Measurements from ENCODE around the gene SPAG9. TPM values are rescaled to one million over a fixed set of nuclear protein-coding genes. Genes with fewer than 3 reads are reported as not detected.

The SPAG9 gene
- total and polyA plus RNA-seq, 2 donors (not counting 1 experiment from before 2014, with no cell fraction given) = 8.6 to 64.1 TPM

GRCh38 chr17:51065466-51065865 lies 55.2 kb downstream of the SPAG9 start:
- H3K9ac ChIP-seq (ENCODE audit: low read length) = no peak overlapping the region
- TF ChIP-seq, protein P1, sequence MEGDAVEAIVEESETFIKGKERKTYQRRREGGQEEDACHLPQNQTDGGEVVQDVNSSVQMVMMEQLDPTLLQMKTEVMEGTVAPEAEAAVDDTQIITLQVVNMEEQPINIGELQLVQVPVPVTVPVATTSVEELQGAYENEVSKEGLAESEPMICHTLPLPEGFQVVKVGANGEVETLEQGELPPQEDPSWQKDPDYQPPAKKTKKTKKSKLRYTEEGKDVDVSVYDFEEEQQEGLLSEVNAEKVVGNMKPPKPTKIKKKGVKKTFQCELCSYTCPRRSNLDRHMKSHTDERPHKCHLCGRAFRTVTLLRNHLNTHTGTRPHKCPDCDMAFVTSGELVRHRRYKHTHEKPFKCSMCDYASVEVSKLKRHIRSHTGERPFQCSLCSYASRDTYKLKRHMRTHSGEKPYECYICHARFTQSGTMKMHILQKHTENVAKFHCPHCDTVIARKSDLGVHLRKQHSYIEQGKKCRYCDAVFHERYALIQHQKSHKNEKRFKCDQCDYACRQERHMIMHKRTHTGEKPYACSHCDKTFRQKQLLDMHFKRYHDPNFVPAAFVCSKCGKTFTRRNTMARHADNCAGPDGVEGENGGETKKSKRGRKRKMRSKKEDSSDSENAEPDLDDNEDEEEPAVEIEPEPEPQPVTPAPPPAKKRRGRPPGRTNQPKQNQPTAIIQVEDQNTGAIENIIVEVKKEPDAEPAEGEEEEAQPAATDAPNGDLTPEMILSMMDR (IDR thresholded peaks at IDR 0.05) = no peak
- TF ChIP-seq EZH2 (IDR thresholded peaks at IDR 0.05; ENCODE audit: borderline replicate concordance, insufficient read depth, low read depth, low read length, poor library complexity, severe bottlenecking) = no peak
- no peaks in the 10 kb centered on the region for H3K27me3 ChIP-seq (replicated peaks in 1 of 4; ENCODE audit: control extremely low read depth in 1 of 4, control insufficient read depth in 3 of 4, insufficient read depth in 4 of 4, low read length in 3 of 4)
- no peaks in the 10 kb centered on the region for H3K9me3 ChIP-seq (ENCODE audit: control extremely low read depth in 1 of 3, control insufficient read depth in 2 of 3, insufficient read depth in 1 of 3, low read length in 2 of 3)
- intact Hi-C loops (cut with micrococcal nuclease) = no loop called here
- Mint-ChIP-seq H3K4me3 (no peak overlapping the region), H3K4me1 (peaks cover 15% of the 10 kb centered on the region), H3K27ac (peak overlapping the region; percentile 46), H3K27me3 (no peaks in the 10 kb centered on the region), H3K9me3 (ENCODE audit: insufficient read depth) (no peaks in the 10 kb centered on the region)
- peaks cover 0 to 4% of the 10 kb centered on the region in 2 experiments for H3K36me3 ChIP-seq (replicated peaks in 1 of 2; ENCODE audit: control extremely low read depth in 1 of 2, control insufficient read depth in 1 of 2, extremely low read depth in 1 of 2, insufficient read depth in 2 of 2, low read length in 1 of 2)
- ChIA-PET CTCF (interaction anchor here (0.8 to 1.3 kb wide), 2 partner anchors 9 to 63 kb away, joined by 3 to 5 read pairs; no protein-coding TSS in a partner anchor), POLR2A (no interaction called here)
- no peak overlapping the region for H2AFZ ChIP-seq (ENCODE audit: insufficient read depth, low read depth, low read length, poor library complexity, severe bottlenecking)
- 100% methylated on average over 1 of the region's 1 CpG for WGBS (ENCODE audit: insufficient coverage)
- peaks cover 52% of the 10 kb centered on the region for H3K79me2 ChIP-seq (ENCODE audit: control insufficient read depth, insufficient read depth, low read length)
- H3K4me3 ChIP-seq (ENCODE audit: control extremely low read depth in 1 of 5, extremely low read depth in 1 of 5, insufficient read depth in 1 of 5, low read depth in 2 of 5, low read length in 4 of 5) = no peak overlapping the region
- no peak overlapping the region for H3K27ac ChIP-seq (ENCODE audit: low read length in 2 of 2)
- H3K4me1 ChIP-seq (ENCODE audit: control insufficient read depth in 2 of 2, insufficient read depth in 2 of 2, low read length in 2 of 2) = peaks cover 5% of the 10 kb centered on the region in 2 donors
- H4K20me1 ChIP-seq (ENCODE audit: control insufficient read depth, insufficient read depth, low read length, poor library complexity, severe bottlenecking) = peaks cover 9% of the 10 kb centered on the region
- H3K4me2 ChIP-seq (replicated peaks; ENCODE audit: low read depth, low read length, poor library complexity, severe bottlenecking) = no peak overlapping the region
- ATAC-seq (ENCODE audit: low read depth) (no peak), DNase-seq (no peak)

- peaks cover 12% of the 10 kb centered on the region for H3K4me1 Mint-ChIP-seq
- no CpG with 5 or more reads among the region's 1 CpG for WGBS (ENCODE audit: insufficient coverage)
- H3K27me3 ChIP-seq (replicated peaks in 1 of 4; ENCODE audit: control extremely low read depth in 1 of 4, control insufficient read depth in 3 of 4, insufficient read depth in 4 of 4, low read length in 3 of 4) = no peaks in the 10 kb centered on the region
- H3K27ac Mint-ChIP-seq = no peak overlapping the region
- peaks cover 43% of the 10 kb centered on the region for H3K79me2 ChIP-seq (ENCODE audit: control insufficient read depth, insufficient read depth, low read length)
- peaks cover 12% of the 10 kb centered on the region for H4K20me1 ChIP-seq (ENCODE audit: control insufficient read depth, insufficient read depth, low read length, poor library complexity, severe bottlenecking)
- DNase-seq (no peak), ATAC-seq (ENCODE audit: low read depth) (no peak)
- no peak overlapping the region for H3K9ac ChIP-seq (ENCODE audit: low read length)
- H3K27ac ChIP-seq (ENCODE audit: low read length in 2 of 2) = no peak overlapping the region
- no peak overlapping the region for H3K4me3 ChIP-seq (ENCODE audit: control extremely low read depth in 1 of 5, extremely low read depth in 1 of 5, insufficient read depth in 1 of 5, low read depth in 2 of 5, low read length in 4 of 5)
- no peaks in the 10 kb centered on the region for H3K9me3 ChIP-seq (ENCODE audit: control extremely low read depth in 1 of 3, control insufficient read depth in 2 of 3, insufficient read depth in 1 of 3, low read length in 2 of 3)
- POLR2A ChIA-PET = no interaction called here
- H3K4me1 ChIP-seq (ENCODE audit: control insufficient read depth in 2 of 2, insufficient read depth in 2 of 2, low read length in 2 of 2) = peaks cover 5% of the 10 kb centered on the region in 2 donors
- TF ChIP-seq, protein P1 (IDR thresholded peaks at IDR 0.05) = no peak
- no peak for TF ChIP-seq EZH2 (IDR thresholded peaks at IDR 0.05; ENCODE audit: borderline replicate concordance, insufficient read depth, low read depth, low read length, poor library complexity, severe bottlenecking)
- H3K27me3 Mint-ChIP-seq = no peaks in the 10 kb centered on the region
- H3K4me3 Mint-ChIP-seq = no peak overlapping the region
- intact Hi-C loops (cut with micrococcal nuclease) = no loop called here
- no peaks in the 10 kb centered on the region for H3K9me3 Mint-ChIP-seq (ENCODE audit: insufficient read depth)
- H3K4me2 ChIP-seq (replicated peaks; ENCODE audit: low read depth, low read length, poor library complexity, severe bottlenecking) = no peak overlapping the region
- CTCF ChIA-PET = interaction anchor here (1.1 to 5.7 kb wide), 2 partner anchors 9 to 63 kb away, joined by 5 to 46 read pairs; no protein-coding TSS in a partner anchor
- H3K36me3 ChIP-seq (replicated peaks in 1 of 2; ENCODE audit: control extremely low read depth in 1 of 2, control insufficient read depth in 1 of 2, extremely low read depth in 1 of 2, insufficient read depth in 2 of 2, low read length in 1 of 2) = peaks cover 0 to 4% of the 10 kb centered on the region in 2 experiments
- H2AFZ ChIP-seq (ENCODE audit: insufficient read depth, low read depth, low read length, poor library complexity, severe bottlenecking) = no peak overlapping the region
Observed at GRCh38 chr17:51064061-51064735, 56.5 kb downstream of the SPAG9 start.

All from B cell (primary cell).